HG02588 (cell line): Measurements from ENCODE around the gene CFAP141.
"Not testable (repeated sequence)": the region's sequence is repeated elsewhere in the genome, so short reads cannot be mapped to it uniquely, and the experiment has no call there.

Experiments
- ATAC-seq: cut with Tn5 transposase; IDR thresholded peaks from one replicate; pipeline ENCODE4 v1.9.1; 2021; ENCODE audit warnings: mild to moderate bottlenecking, moderate library complexity; ENCODE audit not compliant: unreplicated experiment

The CFAP141 gene

DNA sequence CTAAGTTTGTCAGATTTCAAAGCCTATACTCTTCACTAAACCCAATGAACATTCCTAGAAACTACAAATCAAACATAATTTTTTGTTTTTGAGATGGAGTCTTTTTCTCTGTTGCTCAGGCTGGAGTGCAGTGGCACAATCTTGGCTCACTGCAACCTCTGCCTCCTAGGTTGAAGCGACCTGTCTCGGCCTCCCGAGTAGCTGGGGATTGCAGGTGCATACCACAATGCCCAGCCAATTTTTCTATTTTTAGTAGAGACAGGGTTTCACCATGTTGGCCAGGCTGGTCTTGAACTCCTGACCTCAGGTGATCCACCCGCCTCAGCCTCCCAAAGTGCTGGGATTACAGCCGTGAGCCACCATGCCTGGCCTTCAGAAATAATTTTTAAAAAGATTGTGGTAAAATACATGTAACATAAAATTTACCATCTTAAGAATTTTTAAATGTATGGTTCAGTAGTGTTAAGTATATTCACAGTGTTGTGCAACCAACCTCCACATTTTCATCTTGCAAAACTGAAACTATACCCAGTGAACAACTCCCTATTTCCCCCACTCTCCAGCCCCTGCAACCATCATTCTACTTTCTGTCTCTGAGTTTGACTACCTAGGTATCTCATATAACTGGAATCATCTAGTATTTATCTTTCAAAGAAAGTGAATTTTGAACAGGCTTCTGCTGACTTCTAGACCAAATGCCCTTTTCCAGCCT lies 2.7 kb upstream of the CFAP141 start:
- ATAC-seq = no peak

GRCh38 chr1:154207262-154207661 lies 1.1 kb upstream of the CFAP141 start:
- ATAC-seq = no peak

- ATAC-seq = not testable (repeated sequence)
These were observed 355 bp downstream of the CFAP141 start for GRCh38 chr1:154205778-154206177.

DNA sequence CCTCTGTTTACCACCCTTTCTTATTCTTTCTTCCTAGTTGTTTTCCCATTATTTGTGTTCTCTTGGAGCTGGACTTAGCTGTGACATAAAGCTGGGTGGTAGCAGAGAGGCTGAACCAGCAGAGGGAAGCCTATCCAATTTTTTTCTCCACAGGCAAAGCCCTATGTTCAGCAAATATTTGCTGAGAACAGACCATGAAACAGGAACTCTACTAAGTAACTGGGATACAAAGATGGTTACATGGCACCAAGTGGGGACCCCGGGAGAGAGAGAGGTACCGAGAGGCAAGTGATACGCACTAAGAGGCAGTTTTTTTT lies 6.6 kb downstream of the CFAP141 start:
- ATAC-seq = no peak

DNA sequence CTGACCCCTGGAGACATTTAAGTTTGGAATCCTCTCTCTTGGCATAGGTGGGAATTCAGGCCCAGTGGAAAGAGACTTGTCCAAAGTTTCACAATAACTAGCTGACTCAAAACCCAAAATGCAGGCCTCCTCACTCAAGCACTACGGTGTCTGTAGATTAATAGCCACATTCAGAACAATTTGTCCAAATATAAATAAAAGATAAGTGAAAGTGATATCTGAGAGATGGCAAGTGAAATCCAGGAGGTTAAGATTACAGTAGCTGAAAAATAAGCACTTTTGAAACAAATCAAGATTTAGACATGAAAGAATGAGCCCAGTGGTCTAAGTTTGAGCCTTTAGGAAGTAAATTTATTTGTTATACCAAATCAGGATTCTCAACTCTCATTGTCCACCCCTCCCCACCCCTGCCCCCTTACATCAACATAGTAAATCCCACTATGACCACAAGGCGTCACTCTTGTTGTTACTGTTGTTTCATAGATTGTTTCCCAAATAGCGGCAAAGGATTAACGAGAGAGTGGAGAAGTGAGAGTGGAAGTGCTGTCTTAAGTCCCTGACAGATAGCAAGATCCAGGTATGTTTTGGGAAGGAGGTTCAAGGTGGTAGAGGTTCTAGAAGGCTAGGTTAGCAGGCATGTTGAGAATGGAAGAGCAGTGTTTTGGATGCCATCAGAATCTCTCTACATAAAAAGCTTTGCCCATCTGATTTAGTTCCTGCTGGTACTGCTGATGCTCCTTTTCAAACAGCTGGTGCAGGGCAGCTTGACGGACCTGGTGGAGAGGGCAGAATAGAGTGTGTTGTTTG lies 7.2 kb downstream of the CFAP141 start:
- ATAC-seq = no peak

DNA sequence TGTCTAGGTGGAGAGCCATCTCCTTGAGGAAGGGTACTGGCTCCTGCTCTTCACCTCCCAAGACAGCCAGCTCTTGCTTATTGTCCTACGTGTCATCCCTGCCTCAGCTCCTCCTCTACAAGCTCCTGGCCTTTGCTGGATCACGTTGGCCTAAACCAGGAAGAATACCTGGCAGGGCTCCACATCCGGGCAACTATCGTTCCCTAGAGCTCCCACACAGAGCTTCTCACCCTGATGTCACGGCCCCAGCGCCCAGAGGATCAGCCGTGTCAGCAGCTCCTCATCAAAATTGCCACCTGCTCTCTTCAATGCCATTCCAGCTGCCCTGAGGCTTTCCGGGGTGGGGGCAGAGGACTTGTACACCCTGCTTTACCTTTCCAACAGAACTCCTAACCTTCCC lies 12.3 kb downstream of the CFAP141 start:
- no peak for ATAC-seq

DNA sequence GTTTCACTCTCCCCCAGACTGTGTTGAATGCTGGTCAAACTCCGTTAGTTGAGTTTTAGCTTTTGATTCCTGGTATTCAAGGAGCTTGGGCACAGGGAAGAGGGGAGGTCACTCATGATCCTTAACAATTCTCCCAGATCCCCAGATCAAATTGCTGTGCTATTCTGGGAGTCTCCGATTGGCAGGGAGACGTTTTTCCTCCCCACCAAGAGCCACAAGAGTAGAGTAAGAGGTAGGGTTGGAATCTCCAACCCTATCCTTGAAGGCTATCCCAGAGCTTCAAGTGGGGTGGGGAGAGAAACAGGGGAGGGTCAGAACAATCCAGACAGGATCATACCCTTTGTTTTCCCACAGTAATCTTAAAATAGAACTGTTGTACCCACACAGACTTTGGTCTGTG lies 13.7 kb downstream of the CFAP141 start:
- no peak for ATAC-seq

DNA sequence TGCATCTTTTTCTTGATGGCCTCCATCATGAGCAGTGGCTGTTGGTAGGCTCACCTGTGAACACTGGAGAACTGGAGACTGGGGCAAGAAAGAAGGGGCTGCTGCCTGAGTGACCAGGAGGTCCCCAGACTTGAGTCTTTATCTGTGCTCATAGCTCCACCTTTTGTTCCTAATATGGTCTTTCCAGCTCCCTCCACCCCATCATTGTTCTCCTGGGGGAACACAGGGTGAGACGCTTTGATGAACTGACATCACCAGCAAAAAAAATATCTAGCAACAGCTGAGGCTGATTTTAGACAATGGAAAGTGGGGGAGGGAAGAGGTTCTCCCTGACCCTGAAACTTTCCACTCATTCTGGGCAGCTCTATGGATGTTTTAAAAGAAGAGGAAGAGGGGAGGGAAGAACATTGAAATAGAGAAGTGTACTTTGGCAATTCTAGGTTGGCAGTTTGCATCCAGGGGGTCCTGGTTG lies 14.1 kb downstream of the CFAP141 start, which contains the start of gene TPM3:
Gene TPM3 (minus strand): TSS at position 111 of the 472 bp plus-strand sequence. CDS start 82 bp downstream, at position 29.
- no peak for ATAC-seq

GRCh38 chr1:154190550-154190949 lies 15.6 kb downstream of the CFAP141 start:
- ATAC-seq = no peak

GRCh38 chr1:154186852-154187501 lies 19.2 kb downstream of the CFAP141 start:
- ATAC-seq = no peak

- ATAC-seq = no peak
These were observed 20.0 kb downstream of the CFAP141 start for GRCh38 chr1:154186177-154186576.

- peak; percentile 81 for ATAC-seq
These were observed 22.9 kb downstream of the CFAP141 start for GRCh38 chr1:154183046-154183915.

GRCh38 chr1:154182344-154183045 lies 23.6 kb downstream of the CFAP141 start:
- ATAC-seq = peak; percentile 48

DNA sequence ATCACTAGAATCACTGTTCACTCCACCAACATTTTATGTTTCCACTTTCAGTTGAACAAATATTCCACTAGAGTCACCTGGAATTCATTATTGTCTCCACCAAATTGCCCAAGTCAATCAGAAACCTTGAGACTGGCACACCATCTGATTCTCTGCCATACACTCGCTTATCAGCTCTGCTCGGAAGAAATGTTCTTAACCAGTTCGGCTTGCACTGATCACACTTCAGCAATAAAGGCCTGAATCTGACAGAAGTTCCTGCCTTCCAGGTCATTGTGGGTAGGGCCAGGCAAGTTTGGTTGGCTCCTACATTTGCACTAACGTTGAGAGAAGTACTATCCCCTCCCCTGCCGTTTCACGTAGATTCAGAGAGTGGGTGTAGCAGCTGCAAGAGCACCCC lies 24.2 kb downstream of the CFAP141 start:
- ATAC-seq = no peak

DNA sequence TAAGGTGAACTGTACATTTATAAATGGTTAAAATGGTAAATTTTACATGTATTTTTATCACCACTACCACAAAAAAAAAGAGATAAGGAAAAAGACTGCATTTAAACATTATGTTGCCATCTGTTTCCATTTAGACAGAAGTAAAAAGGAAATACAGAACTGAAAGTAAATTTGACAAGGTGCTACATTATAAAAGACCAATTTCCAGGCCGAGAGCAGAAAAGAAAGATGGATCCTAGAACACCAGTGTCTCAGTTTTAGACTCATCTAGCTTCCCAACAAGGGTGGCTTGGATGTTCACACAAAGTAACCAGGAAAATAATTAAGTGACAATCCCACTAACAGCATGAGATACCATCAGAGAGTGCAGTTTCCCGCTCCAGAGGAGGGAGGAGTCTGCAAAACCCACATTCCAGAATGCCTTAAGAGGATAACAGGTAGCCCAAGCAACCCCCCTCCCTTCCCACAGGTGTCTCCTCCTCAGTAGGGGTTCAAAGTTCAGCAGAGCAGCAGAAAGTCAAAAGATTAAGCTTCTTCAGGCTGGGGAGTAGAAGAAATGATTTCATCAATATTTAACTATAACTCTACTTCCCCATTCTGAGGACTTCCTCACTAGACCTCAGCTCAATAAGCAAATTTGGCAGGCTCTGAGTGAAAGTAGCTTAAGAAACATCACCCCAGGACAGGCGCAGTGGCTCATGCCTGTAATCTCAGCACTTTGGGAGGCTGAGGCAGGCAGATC lies 26.0 kb downstream of the CFAP141 start:
- no peak for ATAC-seq

DNA sequence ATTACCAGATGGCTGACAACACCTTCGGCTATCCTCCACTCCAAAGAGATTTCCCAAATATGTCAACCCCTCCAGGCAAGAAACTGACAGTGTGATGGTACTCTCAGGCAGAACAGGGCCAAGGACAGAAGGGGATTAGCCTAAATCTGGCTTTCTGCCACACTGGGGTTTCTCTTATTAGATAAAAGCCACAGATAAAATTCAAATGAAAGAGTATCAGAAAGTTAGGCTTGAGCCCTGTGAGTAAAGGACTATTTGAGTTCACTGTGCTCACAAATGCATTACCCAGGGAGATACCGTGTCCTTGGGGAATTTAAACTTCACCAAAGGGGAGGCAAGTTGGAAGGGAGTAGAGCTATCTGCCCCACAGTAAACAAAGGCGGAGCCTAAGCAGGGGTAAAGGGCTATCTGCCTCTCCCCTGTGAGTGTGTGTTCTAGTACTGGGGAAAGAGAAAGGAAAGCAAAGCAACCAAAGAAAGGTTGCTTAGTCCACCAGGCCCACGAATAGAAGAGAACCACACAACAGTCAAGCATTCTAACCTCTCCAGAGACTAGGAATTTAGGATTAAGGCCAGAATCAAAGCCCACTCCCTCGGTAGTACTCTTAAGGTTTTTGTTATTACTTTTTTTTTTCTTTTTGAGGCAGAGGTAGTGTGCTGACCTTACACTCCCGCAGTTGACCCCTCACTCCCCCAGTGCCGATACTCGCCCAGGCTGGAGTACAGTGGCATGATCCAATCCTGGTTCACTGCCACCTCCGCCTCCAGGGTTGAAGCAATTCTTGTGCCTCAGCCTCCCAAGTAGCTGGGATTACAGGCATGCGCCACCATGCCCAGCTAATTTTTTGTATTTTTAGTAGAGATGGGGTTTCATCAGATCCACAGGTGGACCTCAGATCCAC lies 27.0 kb downstream of the CFAP141 start:
- ATAC-seq = no peak

DNA sequence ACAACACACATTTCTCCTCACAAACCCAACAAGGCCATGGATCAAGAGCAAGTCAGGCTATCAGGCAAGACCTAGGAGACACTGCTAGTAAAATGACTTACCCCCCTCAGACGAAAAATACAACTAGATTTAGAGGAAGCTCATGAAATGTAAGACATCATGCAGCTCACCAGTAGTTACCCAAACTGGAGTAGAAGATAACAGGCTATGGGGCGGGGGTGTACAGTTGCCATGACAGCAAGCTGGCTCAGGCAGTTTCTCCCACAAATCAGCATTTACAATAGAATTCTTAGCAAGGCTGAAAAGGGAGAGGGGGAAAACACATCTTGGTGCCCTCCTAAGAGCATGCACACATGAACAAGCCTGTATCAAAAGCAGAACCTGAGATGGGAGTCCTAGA lies 28.1 kb downstream of the CFAP141 start:
- ATAC-seq = no peak

DNA sequence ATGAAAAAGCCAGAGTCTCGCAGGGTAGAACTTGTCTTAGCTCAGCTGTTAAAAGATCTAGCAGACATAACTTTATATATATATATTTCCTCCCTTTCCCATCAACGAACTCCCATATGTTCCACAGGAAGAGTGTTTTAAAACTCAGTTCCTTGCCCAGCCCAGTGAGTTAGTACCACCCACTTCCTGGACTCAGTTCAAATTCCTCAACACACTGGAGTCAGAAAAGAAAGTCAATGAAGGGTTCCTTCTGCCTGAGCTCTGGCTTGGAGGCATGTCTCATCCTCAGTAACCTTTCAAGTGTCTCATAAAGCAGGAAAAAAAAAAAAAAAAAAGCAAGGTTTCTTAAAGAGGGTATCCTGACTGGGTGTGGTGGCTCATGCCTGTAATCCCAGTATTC lies 29.8 kb downstream of the CFAP141 start:
- ATAC-seq = no peak
